Transverse colon (tissue), 4 donors: Measurements from ENCODE around the gene INSYN2B. TPM values are rescaled to one million over a fixed set of nuclear protein-coding genes. Genes with fewer than 3 reads are reported as not detected.

ENCODE experiments used
- DNase-seq: peaks from one replicate; pipeline ENCODE4 v3.0.0-alpha.2; 2019
- H3K27ac ChIP-seq, 4 donors: fragments of 200-600 bp; sonication (generic); 2 replicates each; pipeline ENCODE4 v1.5.1; 2016 to 2018; ENCODE audit warnings: inconsistent platforms in 4 of 4
- H3K27me3 ChIP-seq: fragments of 200-600 bp; sonication (generic); 2 replicates; pipeline ENCODE4 v1.5.1; 2017; ENCODE audit warnings: inconsistent platforms
- H3K36me3 ChIP-seq, 4 donors: fragments of 200-600 bp; sonication (generic); 2 replicates each; pipeline ENCODE4 v1.5.1; 2017 to 2019; ENCODE audit warnings: inconsistent platforms in 4 of 4
- H3K4me1 ChIP-seq, 4 donors: fragments of 200-600 bp; sonication (generic); 2 replicates each; pipeline ENCODE4 v1.5.1; 2017 to 2020; ENCODE audit warnings: inconsistent platforms in 4 of 4
- H3K4me3 ChIP-seq, 4 donors: fragments of 200-600 bp; sonication (generic); 1 replicate in 1 of 4; 2 replicates in 3 of 4; pipeline versions ENCODE4 v1.5.1 to v1.6.1; 2017 to 2019; ENCODE audit warnings: inconsistent platforms in 4 of 4
- H3K9me3 ChIP-seq, 2 donors: fragments of 200-600 bp; sonication (generic); 2 replicates each; pipeline ENCODE4 v1.5.1; 2017 to 2019; ENCODE audit warnings: inconsistent platforms in 2 of 2
- EP300 ChIP-seq: sonication (generic); formaldehyde crosslinking; IDR thresholded peaks from one replicate; pipeline ENCODE4 v1.6.1; 2017; ENCODE audit warnings: antibody characterized with exemption, low read depth
- POLR2A ChIP-seq: fragments of 450-650 bp; IDR thresholded peaks from one replicate; pipeline ENCODE4 v1.6.1; 2016; ENCODE audit warnings: antibody characterized with exemption, mild to moderate bottlenecking, moderate library complexity
- POLR2AphosphoS5 ChIP-seq, 3 donors: sonication (generic); formaldehyde crosslinking; IDR thresholded peaks; one replicate each; pipeline ENCODE4 v1.6.1; 2016; ENCODE audit warnings: antibody characterized with exemption in 3 of 3
- WGBS, 2 donors: methylation state at CpG; one replicate each; pipeline ENCODE4 v1.1.5; 2018; ENCODE audit warnings: low coverage in 1 of 2; 5-methylcytosine and 5-hydroxymethylcytosine counted together
- in situ Hi-C, 4 donors: fragments of 200-750 bp; cut with MboI; loops; one replicate each; pipeline versions ENCODE4 v1.15.0 to v1.15.1; 2017; ENCODE audit warnings: low sequenced_read_pairs in 3 of 4, low pct_ligation_motif_present in 1 of 4, low pct_unique_long_range_greater_than_20kb in 1 of 4
- intact Hi-C: fragments of 100-400 bp; cut with DNase I; formaldehyde crosslinking; loops from one replicate; pipeline ENCODE4 v1.15.1; 2023; ENCODE audit warnings: low total_unique reads
- total RNA-seq, 4 donors: library from RNA; depleted of rRNA; stranded (reverse); fragments of >200 nt; gene quantifications; one replicate each; pipeline ENCODE4 v1.1.0, GENCODE V29; 2016
- TF ChIP-seq, protein P1 (sequence below), 5 experiments: fragments of 200-600 bp in 3 of 5; fragments of 450-650 bp in 2 of 5; sonication (generic) in 3 of 5; IDR thresholded peaks; 1 replicate in 2 of 5; 2 replicates in 3 of 5; pipeline ENCODE4 v1.5.1; 2016 to 2017; ENCODE audit warnings: antibody characterized with exemption in 5 of 5, inconsistent platforms in 3 of 5, mild to moderate bottlenecking in 2 of 5, moderate library complexity in 1 of 5

The INSYN2B gene
- total RNA-seq, 4 donors from 2014 or later = not detected

DNA sequence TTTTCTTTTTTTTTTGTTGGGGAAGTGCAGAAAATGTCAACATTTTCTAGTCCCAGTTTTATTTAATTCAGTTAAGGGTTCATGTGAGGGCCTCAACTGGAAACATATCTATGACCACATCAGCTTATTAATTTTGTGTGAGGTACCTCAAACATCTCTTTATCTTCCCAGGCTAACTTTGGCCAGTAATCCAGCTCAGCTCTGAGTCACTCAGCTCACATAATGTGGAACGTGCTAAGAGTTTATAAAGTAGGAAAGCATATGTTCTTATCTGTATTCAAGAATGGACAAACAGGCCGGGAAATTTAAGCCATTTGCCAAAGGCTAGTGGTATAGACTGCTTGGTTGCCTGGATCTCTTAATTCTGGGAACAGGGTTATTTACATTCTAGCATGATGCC lies 118.4 kb downstream of the INSYN2B start:
- 53 to 75% methylated on average over 2 of the region's 2 CpGs for WGBS, 2 donors

DNA sequence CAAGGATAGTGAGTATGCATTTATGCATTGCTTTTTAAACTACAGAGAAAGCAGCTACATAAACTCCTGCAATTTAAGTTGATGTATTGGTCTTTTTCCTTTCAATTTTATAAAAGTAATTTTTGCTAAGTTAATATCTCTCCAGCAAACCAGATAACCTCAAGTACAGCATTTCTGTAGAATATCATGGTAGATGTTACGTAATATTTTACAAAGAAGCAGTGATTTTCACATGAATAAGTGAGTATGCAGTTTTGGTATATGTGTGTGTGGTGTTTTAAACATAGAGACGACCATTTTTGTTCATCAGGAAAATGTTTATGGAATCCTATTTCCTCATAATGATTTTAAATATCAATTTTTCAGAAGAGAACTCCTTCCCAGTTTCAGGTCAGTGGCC lies 118.9 kb downstream of the INSYN2B start:
- Histone ChIP-seq H3K27ac (no peak overlapping the region), H3K4me3 (no peak overlapping the region), H3K9me3 (no peaks in the 10 kb centered on the region), H3K4me1 (no peaks in the 10 kb centered on the region), H3K36me3 (no peaks in the 10 kb centered on the region), H3K27me3 (no peaks in the 10 kb centered on the region)
- TF ChIP-seq POLR2AphosphoS5 (IDR thresholded peaks at IDR 0.05) = no peak
- TF ChIP-seq, protein P1, sequence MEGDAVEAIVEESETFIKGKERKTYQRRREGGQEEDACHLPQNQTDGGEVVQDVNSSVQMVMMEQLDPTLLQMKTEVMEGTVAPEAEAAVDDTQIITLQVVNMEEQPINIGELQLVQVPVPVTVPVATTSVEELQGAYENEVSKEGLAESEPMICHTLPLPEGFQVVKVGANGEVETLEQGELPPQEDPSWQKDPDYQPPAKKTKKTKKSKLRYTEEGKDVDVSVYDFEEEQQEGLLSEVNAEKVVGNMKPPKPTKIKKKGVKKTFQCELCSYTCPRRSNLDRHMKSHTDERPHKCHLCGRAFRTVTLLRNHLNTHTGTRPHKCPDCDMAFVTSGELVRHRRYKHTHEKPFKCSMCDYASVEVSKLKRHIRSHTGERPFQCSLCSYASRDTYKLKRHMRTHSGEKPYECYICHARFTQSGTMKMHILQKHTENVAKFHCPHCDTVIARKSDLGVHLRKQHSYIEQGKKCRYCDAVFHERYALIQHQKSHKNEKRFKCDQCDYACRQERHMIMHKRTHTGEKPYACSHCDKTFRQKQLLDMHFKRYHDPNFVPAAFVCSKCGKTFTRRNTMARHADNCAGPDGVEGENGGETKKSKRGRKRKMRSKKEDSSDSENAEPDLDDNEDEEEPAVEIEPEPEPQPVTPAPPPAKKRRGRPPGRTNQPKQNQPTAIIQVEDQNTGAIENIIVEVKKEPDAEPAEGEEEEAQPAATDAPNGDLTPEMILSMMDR (IDR thresholded peaks at IDR 0.05) = no peak
- no peak for TF ChIP-seq EP300
- no peak for TF ChIP-seq POLR2A
- in situ Hi-C loops = no loop called here
- DNase-seq = no peak
- intact Hi-C loops = no loop called here
- WGBS, 2 donors = 75% methylated on average over 2 of the region's 2 CpGs

More for the DNA sequence above, 118.4 kb downstream of the INSYN2B start:
- no peaks in the 10 kb centered on the region for H3K27me3 ChIP-seq
- TF ChIP-seq, protein P1 (IDR thresholded peaks at IDR 0.05) = no peak
- TF ChIP-seq POLR2AphosphoS5 (IDR thresholded peaks at IDR 0.05) (no peak), EP300 (no peak), POLR2A (no peak)
- no peaks in the 10 kb centered on the region for H3K9me3 ChIP-seq
- H3K27ac ChIP-seq = no peak overlapping the region
- H3K36me3 ChIP-seq = no peaks in the 10 kb centered on the region
- no peak for DNase-seq
- in situ Hi-C loops (no loop called here), intact Hi-C loops (no loop called here)
- no peak overlapping the region for H3K4me3 ChIP-seq
- no peaks in the 10 kb centered on the region for H3K4me1 ChIP-seq

DNA sequence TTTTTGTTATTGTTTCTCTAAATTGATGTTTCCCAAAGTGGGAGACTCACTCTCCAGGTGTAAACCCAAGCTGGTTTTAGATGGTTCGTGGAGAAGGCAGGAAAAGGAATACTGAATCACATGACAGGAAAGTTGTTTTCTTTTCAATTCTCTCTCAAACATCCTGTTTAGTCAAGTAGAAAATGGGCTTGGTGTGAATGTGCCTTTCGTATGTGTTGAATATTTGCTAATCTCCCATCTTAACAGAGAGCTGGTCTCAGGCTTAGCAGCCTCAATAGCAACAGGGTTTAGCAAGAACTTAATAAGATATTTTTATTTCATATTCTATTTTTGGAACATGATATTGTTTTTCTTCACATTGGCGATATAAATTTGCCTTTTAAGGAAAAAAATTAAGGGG lies 119.7 kb downstream of the INSYN2B start:
- no peaks in the 10 kb centered on the region for H3K4me1 ChIP-seq
- intact Hi-C loops = no loop called here
- no peaks in the 10 kb centered on the region for H3K9me3 ChIP-seq
- H3K4me3 ChIP-seq = no peak overlapping the region
- DNase-seq = no peak
- TF ChIP-seq, protein P1 (IDR thresholded peaks at IDR 0.05) = no peak
- no peak for TF ChIP-seq POLR2AphosphoS5 (IDR thresholded peaks at IDR 0.05)
- no peak for TF ChIP-seq POLR2A
- no peak for TF ChIP-seq EP300
- 49 to 56% methylated on average over 3 of the region's 3 CpGs for WGBS, 2 donors
- no peaks in the 10 kb centered on the region for H3K27me3 ChIP-seq
- H3K27ac ChIP-seq = no peak overlapping the region
- no peaks in the 10 kb centered on the region for H3K36me3 ChIP-seq
- in situ Hi-C loops = no loop called here

DNA sequence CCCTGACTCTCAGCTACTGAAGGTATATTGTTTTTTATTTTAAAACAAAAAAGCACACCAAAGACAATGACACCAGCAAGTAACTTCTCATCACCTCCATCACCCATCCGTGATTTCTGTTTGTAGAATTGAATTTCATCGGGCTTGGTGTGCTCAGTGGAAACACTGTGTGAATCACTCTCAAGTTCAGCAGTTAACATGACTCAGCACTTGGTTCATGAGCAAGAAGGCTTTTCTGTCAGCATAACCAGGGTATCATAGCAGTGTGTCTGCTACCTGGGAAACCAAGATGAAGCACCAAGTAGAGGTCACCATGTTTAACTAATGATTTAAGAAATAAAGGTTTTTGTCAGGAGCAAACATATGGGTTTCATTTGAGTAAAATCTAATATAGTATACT lies 123.7 kb downstream of the INSYN2B start:
- in situ Hi-C loops (no loop called here), intact Hi-C loops (no loop called here)
- TF ChIP-seq EP300 = no peak
- no peak for TF ChIP-seq POLR2AphosphoS5 (IDR thresholded peaks at IDR 0.05)
- TF ChIP-seq, protein P1 (IDR thresholded peaks at IDR 0.05) = no peak
- no peak for TF ChIP-seq POLR2A
- DNase-seq = no peak
- H3K4me1 ChIP-seq = no peaks in the 10 kb centered on the region
- WGBS, 2 donors = 73 to 89% methylated on average over 2 of the region's 2 CpGs
- no peaks in the 10 kb centered on the region for H3K36me3 ChIP-seq
- H3K9me3 ChIP-seq = no peaks in the 10 kb centered on the region
- H3K27ac ChIP-seq = no peak overlapping the region
- no peak overlapping the region for H3K4me3 ChIP-seq
- H3K27me3 ChIP-seq = no peaks in the 10 kb centered on the region
